HCT116 (cell line): ENCODE data around the gene CADM3. TPM values are rescaled to one million over a fixed set of nuclear protein-coding genes. Genes with fewer than 3 reads are reported as not detected.

ENCODE experiments used
- ATAC-seq: fragments of 200-7000 bp; cut with Tn5 transposase; 2 replicates; pipeline ENCODE4 v1.9.1; 2020; ENCODE audit warnings: mild to moderate bottlenecking, moderate library complexity
- BruUV-seq: library from RNA; stranded (reverse); fragments of 400-500 nt; replicated peaks from 2 replicates; lab custom pipeline; 2021; lab: Mats Ljungman, UMichigan
- CTCF ChIA-PET: fragments of 300-600 bp; sonication (Branson Sonifier 250); formaldehyde crosslinking; loops from one replicate; lab custom pipeline; 2021; ENCODE audit warnings: antibody characterized with exemption; lab: Charles Lee
- POLR2A ChIA-PET: fragments of 300-600, 350-600 bp; sonication (Branson Sonifier 250); formaldehyde crosslinking; loops from one replicate; lab custom pipeline; 2021; ENCODE audit warnings: antibody characterized with exemption; lab: Charles Lee
- RAD21 ChIA-PET, 2 experiments: fragments of 300-600 bp; sonication (Branson Sonifier 250); formaldehyde crosslinking; loops; one replicate each; lab custom pipeline; 2023; ENCODE audit warnings: low total read pairs in 2 of 2; ENCODE audit not compliant: uncharacterized antibody in 2 of 2, unreplicated experiment in 2 of 2, low non-redundant PET in 1 of 2; lab: Charles Lee
- DNase-seq: peaks from one replicate; pipeline ENCODE4 v3.0.0-alpha.2; 2010; ENCODE audit warnings: low read depth, low spot score
- H2AFZ ChIP-seq: fragments of 200-600 bp; shearing (Covaris generic), sonication (generic); 2 replicates; pipeline ENCODE4 v1.6.1; 2017; ENCODE audit warnings: low read depth, mixed run types, mixed read lengths, antibody characterized with exemption, low read length; ENCODE audit not compliant: poor library complexity, severe bottlenecking
- H3K27ac ChIP-seq: 2 replicates; pipeline ENCODE4 v1.5.1; 2012; ENCODE audit warnings: low read depth, low read length
- H3K27me3 ChIP-seq: fragments of 200-600 bp; sonication (generic); 2 replicates; pipeline ENCODE4 v1.6.1; 2016; ENCODE audit warnings: mixed run types, low read length, mixed read lengths; ENCODE audit not compliant: insufficient read depth
- H3K36me3 ChIP-seq, 2 experiments: fragments of 200-500 bp in 1 of 2; fragments of 200-600 bp in 1 of 2; sonication (Bioruptor generic) in 1 of 2; sonication (generic) in 1 of 2; 2 replicates each; pipeline versions ENCODE4 v1.5.1 to v1.6.1; 2014 to 2016; ENCODE audit warnings: low read length in 2 of 2, inconsistent platforms in 1 of 2, mixed read lengths in 1 of 2, mixed run types in 1 of 2; ENCODE audit not compliant: insufficient read depth in 2 of 2, control insufficient read depth in 1 of 2
- H3K4me1 ChIP-seq, 2 experiments: fragments of 200-600 bp in 1 of 2; sonication (generic) in 1 of 2; 2 replicates each; pipeline versions ENCODE4 v1.5.1 to v1.6.1; 2012 to 2017; ENCODE audit warnings: low read length in 2 of 2, inconsistent platforms in 1 of 2, mild to moderate bottlenecking in 1 of 2, mixed read lengths in 1 of 2, mixed run types in 1 of 2, moderate library complexity in 1 of 2; ENCODE audit not compliant: insufficient read depth in 2 of 2, control insufficient read depth in 1 of 2
- H3K4me2 ChIP-seq: fragments of 200-600 bp; sonication (generic); 2 replicates; pipeline ENCODE4 v1.6.1; 2017; ENCODE audit warnings: mixed run types, low read length, mixed read lengths
- H3K4me3 ChIP-seq, 2 experiments: fragments of 200-600 bp in 1 of 2; sonication (generic) in 1 of 2; replicated peaks in 1 of 2; 2 replicates each; pipeline ENCODE4 v1.5.1; 2011 to 2016; ENCODE audit warnings: low read length in 2 of 2, control low read depth in 1 of 2, low read depth in 1 of 2, mild to moderate bottlenecking in 1 of 2, mixed read lengths in 1 of 2, mixed run types in 1 of 2
- H3K79me2 ChIP-seq: fragments of 200-600 bp; sonication (generic); 2 replicates; pipeline ENCODE4 v1.6.1; 2017; ENCODE audit warnings: mild to moderate bottlenecking, mixed run types, low read length, moderate library complexity, mixed read lengths; ENCODE audit not compliant: insufficient read depth
- H3K9ac ChIP-seq: fragments of 200-600 bp; sonication (generic); 2 replicates; pipeline ENCODE4 v1.6.1; 2016; ENCODE audit warnings: low read length, mixed read lengths
- H3K9me2 ChIP-seq: fragments of 200-600 bp; sonication (generic), shearing (Covaris generic); 2 replicates; pipeline ENCODE4 v1.6.1; 2017; ENCODE audit warnings: mixed run types, mild to moderate bottlenecking, moderate library complexity; ENCODE audit not compliant: insufficient read depth
- H3K9me3 ChIP-seq, 2 experiments: fragments of 200-500 bp in 1 of 2; fragments of 200-600 bp in 1 of 2; sonication (Bioruptor generic) in 1 of 2; sonication (generic) in 1 of 2; 2 replicates each; pipeline ENCODE4 v1.6.1; 2014 to 2017; ENCODE audit warnings: low read length in 2 of 2, mixed read lengths in 2 of 2, inconsistent platforms in 1 of 2, low read depth in 1 of 2, mild to moderate bottlenecking in 1 of 2, mixed run types in 1 of 2, moderate library complexity in 1 of 2; ENCODE audit not compliant: control insufficient read depth in 1 of 2, insufficient read depth in 1 of 2
- H4K20me1 ChIP-seq: fragments of 200-600 bp; sonication (generic), shearing (Covaris generic); 2 replicates; pipeline ENCODE4 v1.6.1; 2017; ENCODE audit warnings: mixed run types, mild to moderate bottlenecking, moderate library complexity; ENCODE audit not compliant: insufficient read depth
- EGR1 ChIP-seq: IDR thresholded peaks from 2 replicates; pipeline ENCODE4 v1.6.1; 2012; ENCODE audit warnings: low read depth
- ELF1 ChIP-seq: IDR thresholded peaks from 2 replicates; pipeline ENCODE4 v1.6.1; 2012; ENCODE audit warnings: low read depth, borderline replicate concordance
- EZH2 ChIP-seq: fragments of 200-600 bp; sonication (generic); IDR thresholded peaks from 2 replicates; pipeline ENCODE4 v1.6.1; 2017; ENCODE audit warnings: antibody characterized with exemption, mixed run types
- POLR2A ChIP-seq: IDR thresholded peaks from 2 replicates; pipeline ENCODE4 v1.7.0; 2011; ENCODE audit warnings: borderline replicate concordance; ENCODE audit not compliant: insufficient read depth, insufficient read length; ENCODE audit errors: extremely low read depth
- POLR2AphosphoS5 ChIP-seq: IDR thresholded peaks from 2 replicates; pipeline ENCODE4 v1.6.1; 2011; ENCODE audit warnings: mild to moderate bottlenecking, low read depth, low read length, moderate library complexity
- RAD21 ChIP-seq: IDR thresholded peaks from 2 replicates; pipeline ENCODE4 v1.6.1; 2012; ENCODE audit warnings: low read depth, mild to moderate bottlenecking
- SIN3A ChIP-seq: IDR thresholded peaks from 2 replicates; pipeline ENCODE4 v1.6.1; 2012; ENCODE audit warnings: low read depth
- SRF ChIP-seq: IDR thresholded peaks from 2 replicates; pipeline ENCODE4 v1.6.1; 2012; ENCODE audit warnings: low read depth
- TCF7L2 ChIP-seq: IDR thresholded peaks from 2 replicates; pipeline ENCODE4 v1.7.0; 2011; ENCODE audit warnings: borderline replicate concordance, inconsistent platforms; ENCODE audit not compliant: insufficient read depth, insufficient read length; ENCODE audit errors: extremely low read depth
- YY1 ChIP-seq: IDR thresholded peaks from 2 replicates; pipeline ENCODE4 v1.6.1; 2011; ENCODE audit warnings: low read length, low read depth, moderate library complexity, mild to moderate bottlenecking; ENCODE audit not compliant: insufficient replicate concordance; ENCODE audit errors: extremely low read depth
- intact Hi-C: fragments of 100-400 bp; cut with micrococcal nuclease; formaldehyde crosslinking; loops from 2 replicates; pipeline ENCODE4 v1.10.0; 2022
- total RNA-seq: library from RNA; stranded (reverse); gene quantifications from one replicate; pipeline ENCODE4 v1.2.1, GENCODE V29; 2021; ENCODE audit not compliant: unreplicated experiment
- TF ChIP-seq, protein P1 (sequence below): IDR thresholded peaks from 2 replicates; pipeline ENCODE4 v1.6.1; 2012; ENCODE audit warnings: low read depth
- TF ChIP-seq, protein P2 (sequence below), 3 experiments: fragments of 200-600 bp in 1 of 3; sonication (generic) in 1 of 3; IDR thresholded peaks in 2 of 3; conservative IDR thresholded peaks in 1 of 3; 2 replicates each; pipeline ENCODE4 v1.5.1; 2012 to 2017; ENCODE audit warnings: low read depth in 2 of 3, low read length in 2 of 3, antibody characterized with exemption in 1 of 3, borderline replicate concordance in 1 of 3, control low read depth in 1 of 3, mild to moderate bottlenecking in 1 of 3, mixed read lengths in 1 of 3, mixed run types in 1 of 3, moderate library complexity in 1 of 3; ENCODE audit not compliant: insufficient read depth in 1 of 3
- TF ChIP-seq, protein P3 (sequence below): IDR thresholded peaks from 2 replicates; pipeline ENCODE4 v1.6.1; 2011; ENCODE audit warnings: mild to moderate bottlenecking, low read length, moderate library complexity; ENCODE audit not compliant: insufficient replicate concordance; ENCODE audit errors: extremely low read depth
- TF ChIP-seq, protein P4 (sequence below): IDR thresholded peaks from 2 replicates; pipeline ENCODE4 v1.6.1; 2012

The CADM3 gene
- total RNA-seq, 1 experiment from 2014 or later = not detected

DNA sequence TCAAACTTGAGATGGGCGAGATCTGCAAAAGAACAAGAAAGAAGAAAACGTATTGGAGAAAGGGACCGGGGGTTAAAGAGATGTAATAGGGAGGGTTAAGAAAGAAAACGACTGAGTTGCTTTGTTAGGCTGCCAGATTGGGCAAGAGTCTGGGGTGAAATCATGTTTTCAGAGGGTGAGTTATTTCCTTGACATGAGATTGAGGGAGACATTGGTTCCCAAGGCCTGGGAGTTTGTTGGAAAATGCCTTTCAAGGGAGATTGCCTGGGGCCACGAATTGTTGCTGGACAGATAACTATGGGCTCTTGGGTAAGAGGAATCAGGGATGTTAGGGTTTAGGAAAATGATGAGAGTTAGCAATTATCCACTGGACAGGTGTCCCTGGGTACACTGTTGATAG lies 776 bp upstream of the CADM3 start:
- no peak overlapping the region for H3K4me3 ChIP-seq
- no peaks in the 10 kb centered on the region for H4K20me1 ChIP-seq
- H3K27ac ChIP-seq = no peak overlapping the region
- POLR2A ChIA-PET = no interaction called here
- H3K79me2 ChIP-seq = no peaks in the 10 kb centered on the region
- BruUV-seq = no TSS peak
- CTCF ChIA-PET = no interaction called here
- H3K4me2 ChIP-seq = no peak overlapping the region
- no peak for TF ChIP-seq POLR2AphosphoS5
- no peak for TF ChIP-seq ELF1
- no peak for TF ChIP-seq RAD21
- TF ChIP-seq SIN3A = no peak
- no peak for TF ChIP-seq EGR1
- no peak for TF ChIP-seq POLR2A
- TF ChIP-seq SRF = no peak
- TF ChIP-seq, protein P1, sequence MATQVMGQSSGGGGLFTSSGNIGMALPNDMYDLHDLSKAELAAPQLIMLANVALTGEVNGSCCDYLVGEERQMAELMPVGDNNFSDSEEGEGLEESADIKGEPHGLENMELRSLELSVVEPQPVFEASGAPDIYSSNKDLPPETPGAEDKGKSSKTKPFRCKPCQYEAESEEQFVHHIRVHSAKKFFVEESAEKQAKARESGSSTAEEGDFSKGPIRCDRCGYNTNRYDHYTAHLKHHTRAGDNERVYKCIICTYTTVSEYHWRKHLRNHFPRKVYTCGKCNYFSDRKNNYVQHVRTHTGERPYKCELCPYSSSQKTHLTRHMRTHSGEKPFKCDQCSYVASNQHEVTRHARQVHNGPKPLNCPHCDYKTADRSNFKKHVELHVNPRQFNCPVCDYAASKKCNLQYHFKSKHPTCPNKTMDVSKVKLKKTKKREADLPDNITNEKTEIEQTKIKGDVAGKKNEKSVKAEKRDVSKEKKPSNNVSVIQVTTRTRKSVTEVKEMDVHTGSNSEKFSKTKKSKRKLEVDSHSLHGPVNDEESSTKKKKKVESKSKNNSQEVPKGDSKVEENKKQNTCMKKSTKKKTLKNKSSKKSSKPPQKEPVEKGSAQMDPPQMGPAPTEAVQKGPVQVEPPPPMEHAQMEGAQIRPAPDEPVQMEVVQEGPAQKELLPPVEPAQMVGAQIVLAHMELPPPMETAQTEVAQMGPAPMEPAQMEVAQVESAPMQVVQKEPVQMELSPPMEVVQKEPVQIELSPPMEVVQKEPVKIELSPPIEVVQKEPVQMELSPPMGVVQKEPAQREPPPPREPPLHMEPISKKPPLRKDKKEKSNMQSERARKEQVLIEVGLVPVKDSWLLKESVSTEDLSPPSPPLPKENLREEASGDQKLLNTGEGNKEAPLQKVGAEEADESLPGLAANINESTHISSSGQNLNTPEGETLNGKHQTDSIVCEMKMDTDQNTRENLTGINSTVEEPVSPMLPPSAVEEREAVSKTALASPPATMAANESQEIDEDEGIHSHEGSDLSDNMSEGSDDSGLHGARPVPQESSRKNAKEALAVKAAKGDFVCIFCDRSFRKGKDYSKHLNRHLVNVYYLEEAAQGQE = no peak
- TF ChIP-seq EZH2 = no peak
- TF ChIP-seq, protein P2, sequence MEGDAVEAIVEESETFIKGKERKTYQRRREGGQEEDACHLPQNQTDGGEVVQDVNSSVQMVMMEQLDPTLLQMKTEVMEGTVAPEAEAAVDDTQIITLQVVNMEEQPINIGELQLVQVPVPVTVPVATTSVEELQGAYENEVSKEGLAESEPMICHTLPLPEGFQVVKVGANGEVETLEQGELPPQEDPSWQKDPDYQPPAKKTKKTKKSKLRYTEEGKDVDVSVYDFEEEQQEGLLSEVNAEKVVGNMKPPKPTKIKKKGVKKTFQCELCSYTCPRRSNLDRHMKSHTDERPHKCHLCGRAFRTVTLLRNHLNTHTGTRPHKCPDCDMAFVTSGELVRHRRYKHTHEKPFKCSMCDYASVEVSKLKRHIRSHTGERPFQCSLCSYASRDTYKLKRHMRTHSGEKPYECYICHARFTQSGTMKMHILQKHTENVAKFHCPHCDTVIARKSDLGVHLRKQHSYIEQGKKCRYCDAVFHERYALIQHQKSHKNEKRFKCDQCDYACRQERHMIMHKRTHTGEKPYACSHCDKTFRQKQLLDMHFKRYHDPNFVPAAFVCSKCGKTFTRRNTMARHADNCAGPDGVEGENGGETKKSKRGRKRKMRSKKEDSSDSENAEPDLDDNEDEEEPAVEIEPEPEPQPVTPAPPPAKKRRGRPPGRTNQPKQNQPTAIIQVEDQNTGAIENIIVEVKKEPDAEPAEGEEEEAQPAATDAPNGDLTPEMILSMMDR (IDR thresholded peaks at IDR 0.05 in 2 of 3, conservative IDR thresholded peaks at IDR 0.05 in 1 of 3; ENCODE audit: borderline replicate concordance in 1 of 3, insufficient read depth in 1 of 3, low read depth in 2 of 3, low read length in 2 of 3) = no peak
- TF ChIP-seq, protein P3, sequence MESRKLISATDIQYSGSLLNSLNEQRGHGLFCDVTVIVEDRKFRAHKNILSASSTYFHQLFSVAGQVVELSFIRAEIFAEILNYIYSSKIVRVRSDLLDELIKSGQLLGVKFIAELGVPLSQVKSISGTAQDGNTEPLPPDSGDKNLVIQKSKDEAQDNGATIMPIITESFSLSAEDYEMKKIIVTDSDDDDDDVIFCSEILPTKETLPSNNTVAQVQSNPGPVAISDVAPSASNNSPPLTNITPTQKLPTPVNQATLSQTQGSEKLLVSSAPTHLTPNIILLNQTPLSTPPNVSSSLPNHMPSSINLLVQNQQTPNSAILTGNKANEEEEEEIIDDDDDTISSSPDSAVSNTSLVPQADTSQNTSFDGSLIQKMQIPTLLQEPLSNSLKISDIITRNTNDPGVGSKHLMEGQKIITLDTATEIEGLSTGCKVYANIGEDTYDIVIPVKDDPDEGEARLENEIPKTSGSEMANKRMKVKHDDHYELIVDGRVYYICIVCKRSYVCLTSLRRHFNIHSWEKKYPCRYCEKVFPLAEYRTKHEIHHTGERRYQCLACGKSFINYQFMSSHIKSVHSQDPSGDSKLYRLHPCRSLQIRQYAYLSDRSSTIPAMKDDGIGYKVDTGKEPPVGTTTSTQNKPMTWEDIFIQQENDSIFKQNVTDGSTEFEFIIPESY = no peak
- no peak for TF ChIP-seq YY1
- TF ChIP-seq, protein P4, sequence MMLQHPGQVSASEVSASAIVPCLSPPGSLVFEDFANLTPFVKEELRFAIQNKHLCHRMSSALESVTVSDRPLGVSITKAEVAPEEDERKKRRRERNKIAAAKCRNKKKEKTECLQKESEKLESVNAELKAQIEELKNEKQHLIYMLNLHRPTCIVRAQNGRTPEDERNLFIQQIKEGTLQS = no peak
- TF ChIP-seq TCF7L2 = no peak
- no peaks in the 10 kb centered on the region for H3K36me3 ChIP-seq
- H2AFZ ChIP-seq = no peak overlapping the region
- H3K9ac ChIP-seq = no peak overlapping the region
- no peaks in the 10 kb centered on the region for H3K4me1 ChIP-seq
- intact Hi-C loops = no loop called here
- RAD21 ChIA-PET = no interaction called here
- H3K9me3 ChIP-seq = no peaks in the 10 kb centered on the region
- H3K9me2 ChIP-seq = no peaks in the 10 kb centered on the region
- H3K27me3 ChIP-seq = peaks cover 46% of the 10 kb centered on the region
- no peak for ATAC-seq
- DNase-seq = no peak
